GM12873 (cell line): ENCODE results near the gene WARS2.

Experiments
- TF ChIP-seq, protein P1 (sequence below): IDR thresholded peaks from 2 replicates; pipeline ENCODE4 v1.5.1; 2012; ENCODE audit warnings: low read depth, mild to moderate bottlenecking, moderate library complexity, low read length, control low read depth; ENCODE audit not compliant: insufficient read depth; ENCODE audit errors: missing control alignments

Gene WARS2

DNA sequence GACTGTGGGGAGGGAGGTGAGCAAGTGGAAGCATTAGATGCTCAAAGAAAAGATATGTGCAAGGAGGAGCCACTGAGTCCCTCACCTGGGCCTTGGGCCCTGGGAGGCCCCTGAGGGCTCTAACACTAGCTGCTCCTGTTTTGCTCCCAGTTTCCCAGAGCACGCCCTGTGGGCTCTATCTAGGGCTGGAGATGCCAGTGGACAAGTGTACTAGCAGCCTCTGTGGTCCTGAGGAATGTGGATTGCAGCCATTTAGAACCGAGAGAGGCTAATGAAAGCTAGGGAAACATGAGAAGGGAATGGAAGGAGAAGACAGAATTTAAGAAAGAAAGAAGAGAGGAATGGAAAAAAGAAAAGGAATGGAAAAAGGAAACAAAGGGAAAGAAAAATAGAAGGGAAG lies 142.3 kb downstream of the WARS2 start:
- TF ChIP-seq, protein P1, sequence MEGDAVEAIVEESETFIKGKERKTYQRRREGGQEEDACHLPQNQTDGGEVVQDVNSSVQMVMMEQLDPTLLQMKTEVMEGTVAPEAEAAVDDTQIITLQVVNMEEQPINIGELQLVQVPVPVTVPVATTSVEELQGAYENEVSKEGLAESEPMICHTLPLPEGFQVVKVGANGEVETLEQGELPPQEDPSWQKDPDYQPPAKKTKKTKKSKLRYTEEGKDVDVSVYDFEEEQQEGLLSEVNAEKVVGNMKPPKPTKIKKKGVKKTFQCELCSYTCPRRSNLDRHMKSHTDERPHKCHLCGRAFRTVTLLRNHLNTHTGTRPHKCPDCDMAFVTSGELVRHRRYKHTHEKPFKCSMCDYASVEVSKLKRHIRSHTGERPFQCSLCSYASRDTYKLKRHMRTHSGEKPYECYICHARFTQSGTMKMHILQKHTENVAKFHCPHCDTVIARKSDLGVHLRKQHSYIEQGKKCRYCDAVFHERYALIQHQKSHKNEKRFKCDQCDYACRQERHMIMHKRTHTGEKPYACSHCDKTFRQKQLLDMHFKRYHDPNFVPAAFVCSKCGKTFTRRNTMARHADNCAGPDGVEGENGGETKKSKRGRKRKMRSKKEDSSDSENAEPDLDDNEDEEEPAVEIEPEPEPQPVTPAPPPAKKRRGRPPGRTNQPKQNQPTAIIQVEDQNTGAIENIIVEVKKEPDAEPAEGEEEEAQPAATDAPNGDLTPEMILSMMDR: no peak

DNA sequence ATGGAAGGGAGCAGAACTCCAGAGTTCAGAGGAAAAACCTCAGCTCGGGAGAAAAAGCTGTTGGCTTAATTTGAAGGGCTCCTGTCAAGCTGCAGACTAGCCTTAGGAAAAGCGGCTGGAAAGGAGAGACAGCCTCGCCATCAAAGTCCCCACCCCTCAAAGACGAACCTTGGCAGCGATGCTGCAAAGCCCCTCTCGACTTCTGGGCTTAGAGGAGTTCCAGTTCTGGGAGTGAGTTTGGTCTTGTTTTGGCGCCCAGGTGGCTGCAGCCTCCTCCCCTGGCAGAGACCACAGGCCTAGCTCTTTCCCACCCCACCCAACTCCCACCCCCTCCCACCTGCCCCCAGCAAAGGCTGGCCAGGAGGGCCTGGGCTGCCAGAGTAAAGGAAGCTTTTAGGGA lies 143.2 kb downstream of the WARS2 start:
- TF ChIP-seq, protein P1: no peak

DNA sequence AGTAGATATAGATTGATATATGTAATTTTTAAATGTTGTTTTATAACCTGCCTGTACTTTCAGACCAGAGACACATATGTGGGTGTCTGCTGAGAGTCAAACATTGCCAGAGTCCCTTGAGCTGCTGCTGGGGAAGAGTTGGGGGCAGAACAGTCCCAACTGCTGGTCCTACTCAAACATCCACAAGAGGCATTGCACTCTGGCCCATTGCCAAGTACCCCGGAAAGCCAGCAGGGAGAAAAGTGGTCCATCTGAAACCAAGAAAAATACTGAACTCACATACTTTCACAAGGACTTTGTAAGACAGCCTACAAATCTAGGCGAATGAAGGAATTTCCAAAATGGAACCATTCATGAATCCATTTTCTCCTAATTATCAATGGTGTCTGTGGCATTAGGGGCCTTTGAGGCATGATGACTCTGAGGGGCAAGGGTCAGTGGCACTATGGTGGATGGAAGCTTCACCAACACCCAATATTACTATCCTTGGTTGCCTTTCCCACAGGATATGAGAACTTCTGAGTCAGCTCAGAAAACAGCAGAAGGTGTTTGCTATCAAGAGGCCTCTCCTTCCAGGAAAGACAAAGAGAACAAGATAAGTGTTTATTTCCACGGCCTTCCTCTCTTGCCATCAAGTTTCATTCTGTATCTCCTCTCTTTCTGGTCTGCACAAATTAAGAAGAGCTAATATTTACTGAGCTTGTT lies 145.0 kb downstream of the WARS2 start:
- TF ChIP-seq, protein P1: no peak

DNA sequence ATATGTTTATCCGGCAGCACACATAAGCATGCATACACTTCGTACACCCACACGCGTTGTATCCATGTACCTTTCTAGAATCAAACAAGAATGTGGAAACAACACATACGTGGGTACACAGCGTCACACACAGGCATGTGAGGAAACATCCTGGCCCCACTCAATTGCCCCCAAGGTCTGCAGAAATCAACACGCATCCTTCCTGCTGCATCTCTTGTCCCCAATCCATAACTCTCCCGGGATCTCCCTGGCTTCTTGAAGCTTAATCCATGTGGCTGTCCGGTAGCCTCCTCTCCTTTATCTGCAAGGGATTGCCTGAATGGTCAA lies 146.8 kb downstream of the WARS2 start:
- TF ChIP-seq, protein P1: peak; percentile 33

DNA sequence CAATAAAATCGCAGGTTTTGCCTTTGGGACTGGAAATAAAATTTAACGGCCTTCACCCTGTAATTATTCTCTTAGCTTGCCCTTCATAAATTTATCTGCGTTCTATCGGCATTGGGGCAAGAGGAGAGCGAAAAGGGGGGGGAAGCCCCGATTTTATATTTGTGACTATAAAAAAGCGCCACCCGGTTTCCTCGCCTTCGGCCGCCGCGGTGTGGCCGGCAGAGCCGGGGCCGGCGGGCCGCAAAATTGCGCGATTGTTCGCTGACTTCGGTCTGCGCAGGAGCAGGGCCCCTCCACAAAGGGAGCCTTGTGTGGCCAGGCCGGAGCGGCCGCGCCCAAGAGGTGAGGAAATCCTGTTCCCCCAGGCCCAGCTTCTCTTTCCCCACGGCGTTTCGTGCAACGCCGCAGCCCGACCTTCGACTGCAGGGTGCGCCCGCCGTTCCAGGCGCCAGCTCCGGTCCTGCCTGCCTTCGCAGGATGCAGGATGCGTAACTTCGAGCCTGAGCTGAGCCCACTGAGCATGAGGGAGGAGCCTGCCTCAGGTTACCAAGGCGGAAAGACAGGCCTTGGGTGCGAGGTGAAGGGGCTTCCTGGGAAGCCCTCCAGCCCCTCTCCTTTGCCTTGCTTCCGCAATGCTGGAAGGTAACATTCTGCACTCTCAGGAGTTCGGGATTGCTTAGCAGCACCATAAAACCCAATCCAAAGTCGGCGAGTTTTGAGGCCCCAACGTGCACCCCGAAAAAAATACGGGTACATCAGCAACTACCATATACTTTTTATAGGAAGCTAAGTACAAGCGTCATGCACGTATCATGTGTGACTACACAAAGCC lies 147.4 kb downstream of the WARS2 start:
- TF ChIP-seq, protein P1: no peak

DNA sequence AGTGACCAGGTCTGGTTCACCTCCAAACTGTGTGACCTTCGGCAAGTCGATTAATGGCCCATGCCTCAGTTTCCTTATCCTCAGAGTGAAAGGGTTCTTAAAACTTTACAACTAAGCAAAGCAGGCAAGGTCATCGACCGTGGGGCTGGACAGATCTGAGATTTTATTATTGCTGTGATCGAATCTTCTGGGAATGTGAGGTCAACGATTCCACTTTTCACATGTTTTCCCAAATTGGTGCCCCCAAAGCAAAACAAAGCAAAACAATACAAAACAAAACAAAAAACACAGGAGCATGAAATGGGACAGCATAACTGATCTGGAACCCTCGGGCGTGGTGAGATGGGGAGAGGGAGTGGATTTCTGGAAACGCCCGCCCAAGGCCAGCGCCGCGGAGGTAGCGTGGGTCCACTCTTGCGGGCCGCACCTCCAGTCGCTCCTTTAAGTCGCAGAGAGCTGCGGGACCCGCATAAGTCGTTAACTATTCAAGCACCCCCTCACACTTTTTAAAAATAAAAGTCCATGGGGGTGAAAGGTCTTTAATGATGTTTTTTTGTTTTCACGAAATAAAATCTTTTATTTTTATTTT lies 148.1 kb downstream of the WARS2 start:
- TF ChIP-seq, protein P1: no peak

DNA sequence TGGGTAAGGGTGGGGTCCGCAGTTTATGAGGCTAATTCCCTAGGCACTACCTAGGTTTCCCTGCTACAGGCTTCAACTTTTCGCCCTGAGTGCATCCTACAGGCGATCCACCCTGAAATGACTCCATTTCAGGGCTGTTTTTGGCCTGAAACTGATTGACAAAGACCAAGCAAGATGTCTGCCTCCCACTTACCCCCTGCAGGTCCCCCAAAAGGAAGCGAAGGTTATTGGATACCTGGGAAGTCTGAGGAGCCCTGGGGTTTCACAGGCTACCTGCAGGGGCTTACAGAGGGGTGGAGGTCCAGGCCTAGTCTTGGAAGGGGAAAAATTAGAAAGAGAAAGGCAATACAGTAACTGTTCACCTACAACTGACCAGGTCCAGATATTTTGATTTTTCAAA lies 149.0 kb downstream of the WARS2 start:
- TF ChIP-seq, protein P1: no peak
